LHCN-M2 (cell line): Measurements from ENCODE around the gene KRTAP5-6. TPM values are rescaled to one million over a fixed set of nuclear protein-coding genes. Genes with fewer than 3 reads are reported as not detected.
A peak's percentile ranks its signal among the peaks of the same experiment; 100 is the strongest.

Experiments
- DNase-seq: peaks from one replicate; pipeline ENCODE4 v3.0.0-alpha.2; 2012; ENCODE audit warnings: low read depth
- polyA plus RNA-seq: library from polyadenylated mRNA; unstranded; fragments of >200 nt; gene quantifications from one replicate; pipeline ENCODE4 v1.2.1, GENCODE V29; 2012; ENCODE audit warnings: missing spikeins
- total RNA-seq: library from RNA; depleted of rRNA; stranded (reverse); fragments of >200 nt; gene quantifications from 2 replicates; pipeline ENCODE4 v1.2.3, GENCODE V29; 2014; rRNA removed

The KRTAP5-6 gene, protein sequence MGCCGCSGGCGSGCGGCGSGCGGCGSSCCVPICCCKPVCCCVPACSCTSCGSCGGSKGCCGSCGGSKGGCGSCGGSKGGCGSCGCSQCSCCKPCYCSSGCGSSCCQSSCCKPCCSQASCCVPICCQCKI
- not detected in 2 replicates for total RNA-seq
- not detected for polyA plus RNA-seq

DNA sequence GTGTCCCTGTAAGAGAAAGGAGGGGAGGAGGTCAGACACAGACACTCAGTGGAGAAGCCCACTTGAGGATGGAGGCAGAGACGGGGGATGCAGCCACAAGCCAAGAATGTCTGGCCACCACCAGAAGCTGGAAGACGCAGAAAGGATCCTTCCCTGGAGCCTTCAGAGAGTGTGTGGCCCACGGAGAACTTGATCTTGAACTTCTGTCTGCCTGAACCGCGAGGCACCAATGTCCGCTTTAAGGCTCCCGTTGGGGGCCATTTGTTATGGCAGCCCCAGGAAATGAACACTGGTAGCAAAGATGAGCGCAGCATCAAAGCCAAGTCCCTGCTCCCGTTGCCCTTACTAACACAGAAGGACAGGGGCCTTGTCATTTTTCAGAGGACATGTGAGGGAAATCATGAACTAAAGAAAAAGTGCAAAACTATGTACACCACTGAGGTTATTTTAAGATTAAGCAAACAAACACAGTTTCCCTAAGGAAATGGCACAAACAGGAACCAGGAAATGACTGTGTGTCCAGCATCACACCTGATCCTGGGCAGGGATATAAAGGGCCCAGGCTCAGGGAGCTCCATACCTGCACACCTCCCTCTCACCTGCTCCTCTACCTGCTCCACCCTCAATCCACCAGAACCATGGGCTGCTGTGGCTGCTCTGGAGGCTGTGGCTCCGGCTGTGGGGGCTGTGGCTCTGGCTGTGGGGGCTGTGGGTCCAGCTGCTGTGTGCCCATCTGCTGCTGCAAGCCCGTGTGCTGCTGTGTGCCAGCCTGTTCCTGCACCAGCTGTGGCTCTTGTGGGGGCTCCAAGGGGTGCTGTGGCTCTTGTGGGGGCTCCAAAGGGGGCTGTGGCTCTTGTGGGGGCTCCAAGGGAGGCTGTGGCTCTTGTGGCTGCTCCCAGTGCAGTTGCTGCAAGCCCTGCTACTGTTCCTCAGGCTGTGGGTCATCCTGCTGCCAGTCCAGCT lies at the start of gene KRTAP5-6:
TSS of gene KRTAP5-6 (plus strand) at position 588 of the 963 bp plus-strand sequence. CDS start at position 639, 51 bp downstream.
- DNase-seq: no peak

DNA sequence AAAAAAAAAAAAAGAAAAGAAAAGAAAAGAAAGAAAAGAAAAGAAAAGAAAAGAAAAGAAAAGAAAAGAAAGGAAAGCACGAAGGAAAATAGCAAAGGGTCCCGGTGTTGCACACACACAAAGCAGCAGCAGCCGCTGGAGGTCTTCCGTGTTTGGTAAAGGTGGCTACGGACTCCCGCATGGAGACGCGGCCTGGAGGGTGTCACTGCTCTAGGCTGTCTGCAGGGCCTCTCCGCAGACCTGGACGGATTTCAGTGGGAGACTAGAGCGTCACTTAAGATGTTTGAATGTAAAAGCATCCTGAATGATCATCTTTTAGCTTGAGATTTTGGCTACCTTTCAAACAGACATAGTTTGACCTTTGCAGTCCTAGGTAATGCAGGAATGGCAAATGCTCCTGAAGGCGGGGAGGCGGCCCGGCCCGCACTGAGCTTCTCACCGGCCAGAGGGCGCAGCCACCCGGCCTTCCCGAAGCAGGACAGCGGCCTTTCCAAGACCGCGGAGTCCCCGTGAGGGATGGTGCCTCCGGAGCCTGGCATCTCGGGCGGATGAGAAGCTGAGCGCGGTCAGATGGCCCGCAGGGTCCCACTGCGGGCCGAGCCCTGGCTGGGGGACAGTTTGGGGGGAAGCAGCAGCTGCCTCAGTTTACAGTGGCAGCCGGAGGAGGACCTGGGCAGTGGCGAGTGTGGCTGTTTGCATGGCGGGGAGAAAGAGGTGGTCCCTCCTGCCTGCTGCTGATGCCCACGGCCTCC lies 48.9 kb upstream of the KRTAP5-6 start:
- DNase-seq: no peak

DNA sequence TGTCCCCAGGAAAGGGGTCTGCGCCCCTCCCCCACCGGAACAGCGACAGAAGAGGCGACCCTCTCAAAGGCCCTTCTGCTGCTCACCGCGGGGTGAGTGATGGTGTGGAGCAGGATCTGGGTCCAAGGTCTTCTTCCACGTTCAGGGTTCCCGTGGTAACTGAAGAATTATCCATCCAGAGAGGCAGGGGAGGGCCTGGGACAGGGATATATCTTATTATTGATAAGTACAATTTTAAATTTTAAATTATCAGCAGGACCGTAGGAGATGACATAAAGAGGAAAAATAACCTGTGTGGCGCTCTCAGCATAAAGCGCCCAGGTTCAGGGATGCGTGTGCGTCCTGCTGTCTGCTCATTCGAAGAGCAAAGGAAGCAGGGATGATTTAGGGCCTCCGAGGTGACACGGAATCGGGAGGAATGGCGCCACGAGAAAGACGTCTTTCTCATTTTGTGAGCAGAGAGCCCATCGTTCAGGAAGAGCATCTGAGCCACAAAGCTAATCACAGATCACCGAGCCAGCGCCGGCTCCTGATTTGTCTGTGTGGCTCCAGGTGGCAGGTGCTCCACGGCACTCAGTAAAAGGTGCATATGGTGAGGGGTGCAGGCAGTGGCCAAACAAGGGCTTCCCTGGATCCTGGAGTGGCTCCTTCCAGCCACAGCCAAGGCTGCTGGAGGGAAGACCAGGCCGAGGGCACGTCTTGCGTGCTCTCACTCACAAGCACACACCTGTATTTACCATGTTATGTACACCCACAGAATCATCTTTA lies 48.2 kb upstream of the KRTAP5-6 start:
- DNase-seq: no peak

DNA sequence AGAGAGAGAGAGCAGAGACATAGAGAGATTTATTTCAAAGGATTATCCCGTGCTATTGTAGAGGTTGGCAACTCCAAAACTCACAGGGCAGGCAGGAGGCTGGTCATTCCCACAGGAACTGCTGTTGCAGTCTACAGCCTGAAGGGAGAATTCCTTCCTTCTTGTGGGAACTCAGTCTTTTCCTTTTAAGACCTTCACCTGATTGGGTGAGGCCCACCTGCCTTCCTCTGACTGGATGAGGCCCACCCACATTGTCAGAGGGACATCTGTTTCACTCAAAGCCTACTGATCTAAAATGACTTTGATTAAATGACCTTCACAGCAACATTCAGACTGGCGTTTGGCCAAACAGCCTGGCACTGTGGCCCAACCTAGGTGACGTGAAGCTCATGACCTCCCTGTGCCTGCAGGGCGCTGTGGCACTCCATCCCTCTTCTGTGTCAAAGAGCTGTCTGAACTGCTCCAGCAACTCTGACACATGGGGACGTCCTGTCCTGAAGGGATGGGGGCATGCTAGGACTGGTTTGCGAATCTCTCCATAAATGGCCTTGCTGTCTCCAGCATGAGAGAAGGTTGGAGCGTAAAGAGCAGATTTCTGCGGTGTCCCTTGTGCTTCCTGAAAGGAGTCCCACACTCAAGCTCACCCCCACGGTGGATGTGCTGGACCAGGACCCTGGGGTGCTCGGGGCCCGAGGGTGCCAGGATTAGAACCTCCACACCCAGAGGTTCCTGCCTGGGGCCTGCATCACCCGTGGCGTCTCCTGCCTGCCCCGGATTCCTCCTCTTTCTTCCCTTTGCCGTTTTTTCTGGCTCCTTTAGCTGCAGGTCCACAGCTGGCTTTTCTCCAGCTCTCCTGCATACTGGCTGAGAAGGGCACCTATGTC lies 46.7 kb upstream of the KRTAP5-6 start:
- no peak for DNase-seq

DNA sequence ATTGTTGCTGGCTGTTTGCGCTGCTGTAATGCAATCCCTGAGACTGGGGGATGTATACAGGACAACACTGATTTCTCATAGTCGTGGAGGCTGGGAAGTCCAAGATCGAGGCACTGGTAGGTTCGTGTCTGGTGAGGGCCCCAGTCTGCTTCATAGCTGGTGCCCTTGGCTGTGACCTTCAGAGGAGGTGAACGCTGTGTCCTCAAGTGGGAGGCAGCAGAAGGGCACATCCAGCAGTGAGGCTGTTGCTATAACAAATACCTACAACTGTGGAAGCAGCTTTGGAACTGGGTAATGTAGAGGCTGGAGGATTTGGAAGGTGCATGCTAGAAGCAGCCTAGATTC lies 46.1 kb upstream of the KRTAP5-6 start:
- DNase-seq: no peak

DNA sequence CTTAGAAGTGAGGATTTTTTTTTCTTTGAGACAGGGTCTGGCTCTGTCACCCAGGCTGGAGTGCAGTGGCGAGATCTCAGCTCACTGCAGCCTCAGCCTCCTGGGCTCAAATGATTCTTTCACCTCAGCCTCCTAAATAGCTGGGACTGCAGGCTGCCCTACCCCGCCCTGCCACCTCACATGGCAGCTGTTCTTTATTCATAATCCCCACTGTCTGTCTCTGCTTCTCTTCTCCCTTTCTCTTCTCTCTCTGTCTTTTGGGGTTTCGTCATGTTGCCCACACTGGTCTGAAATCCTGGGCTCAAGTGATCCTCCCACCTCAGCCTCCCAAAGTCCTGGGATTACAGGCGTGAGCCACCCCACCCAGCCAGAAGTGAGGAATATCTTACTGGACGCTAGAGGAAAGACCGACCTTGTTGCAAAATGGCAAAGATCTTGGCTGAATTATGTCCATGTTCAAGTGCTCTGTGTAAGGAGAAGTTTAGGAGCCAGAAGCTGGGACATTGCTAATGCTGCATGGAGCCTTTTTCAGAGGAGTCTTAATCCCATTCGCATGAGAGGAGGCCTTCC lies 45.5 kb upstream of the KRTAP5-6 start:
- peak; percentile 7 for DNase-seq

DNA sequence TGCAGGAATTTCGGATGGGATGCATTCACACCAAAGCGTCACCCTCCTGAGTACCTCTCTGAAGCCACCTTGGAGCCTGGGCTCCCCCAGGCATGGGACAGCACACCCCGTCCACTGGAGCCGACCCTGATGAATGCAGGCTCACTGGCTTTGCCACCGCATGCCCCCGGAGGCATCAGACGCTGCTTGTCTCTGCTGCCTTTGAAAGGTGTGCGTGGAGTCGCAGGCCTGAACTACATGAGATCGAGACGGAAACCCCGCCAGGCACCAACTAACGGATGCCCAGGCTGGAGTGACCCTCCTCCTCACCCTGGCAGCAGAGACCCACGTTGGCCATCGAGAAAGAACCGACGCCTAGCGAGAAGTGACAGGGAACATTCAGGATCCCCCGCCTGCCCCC lies 45.0 kb upstream of the KRTAP5-6 start:
- no peak for DNase-seq

DNA sequence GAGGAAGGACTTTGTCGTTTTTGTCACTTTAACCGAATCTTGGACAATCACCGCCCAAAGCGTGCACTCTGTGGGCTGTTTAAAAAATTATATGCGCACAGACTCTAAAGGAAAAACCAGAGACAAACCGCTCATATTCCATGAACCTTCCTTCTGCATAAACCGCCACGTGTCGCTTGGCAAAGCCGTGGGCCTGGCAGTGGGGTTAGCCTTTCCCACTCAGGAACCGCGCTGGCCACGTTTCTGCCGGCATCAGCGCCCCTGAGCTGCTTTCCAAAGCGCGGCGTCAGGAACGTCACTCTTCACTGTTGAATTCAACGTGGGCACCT lies 44.6 kb upstream of the KRTAP5-6 start:
- DNase-seq: no peak

DNA sequence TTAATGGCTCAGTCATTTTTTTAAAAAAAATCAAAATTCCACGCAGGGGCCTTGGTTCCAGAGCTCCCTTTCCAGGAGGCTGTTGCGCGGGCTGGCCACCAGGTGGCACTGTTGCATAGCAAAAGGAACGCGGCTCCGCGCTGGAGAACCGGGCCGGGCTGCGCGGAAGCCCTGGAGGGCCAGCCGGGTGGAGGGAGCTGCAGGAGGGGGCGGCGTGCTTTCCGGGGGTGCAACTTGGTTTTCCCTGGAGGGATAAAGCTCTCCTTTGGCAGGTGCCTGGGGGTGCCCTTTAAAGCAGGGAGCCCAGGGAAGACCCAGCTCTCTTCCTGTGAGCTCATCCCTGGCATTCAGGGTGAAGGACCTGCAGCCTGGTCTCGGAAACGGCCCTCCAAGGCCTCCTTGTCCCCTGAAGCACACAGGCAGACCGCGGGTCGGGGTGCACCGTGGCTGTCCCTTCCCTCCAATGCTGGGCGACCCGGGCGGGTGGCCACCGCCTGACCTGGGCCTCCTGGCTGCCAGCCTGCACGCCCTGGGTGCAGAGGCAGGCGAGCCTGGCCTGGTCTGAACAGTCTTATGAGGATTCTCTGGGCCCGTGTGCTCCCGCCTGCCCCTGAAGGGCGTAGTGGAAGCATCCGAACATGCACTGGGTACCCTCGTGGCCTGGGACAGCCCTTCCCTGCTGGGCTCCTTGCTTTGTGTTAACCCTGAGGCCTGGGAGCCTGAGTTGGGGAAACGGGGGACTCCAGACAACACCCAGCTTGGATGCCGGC lies 44.0 kb upstream of the KRTAP5-6 start:
- peak; percentile 36 for DNase-seq

DNA sequence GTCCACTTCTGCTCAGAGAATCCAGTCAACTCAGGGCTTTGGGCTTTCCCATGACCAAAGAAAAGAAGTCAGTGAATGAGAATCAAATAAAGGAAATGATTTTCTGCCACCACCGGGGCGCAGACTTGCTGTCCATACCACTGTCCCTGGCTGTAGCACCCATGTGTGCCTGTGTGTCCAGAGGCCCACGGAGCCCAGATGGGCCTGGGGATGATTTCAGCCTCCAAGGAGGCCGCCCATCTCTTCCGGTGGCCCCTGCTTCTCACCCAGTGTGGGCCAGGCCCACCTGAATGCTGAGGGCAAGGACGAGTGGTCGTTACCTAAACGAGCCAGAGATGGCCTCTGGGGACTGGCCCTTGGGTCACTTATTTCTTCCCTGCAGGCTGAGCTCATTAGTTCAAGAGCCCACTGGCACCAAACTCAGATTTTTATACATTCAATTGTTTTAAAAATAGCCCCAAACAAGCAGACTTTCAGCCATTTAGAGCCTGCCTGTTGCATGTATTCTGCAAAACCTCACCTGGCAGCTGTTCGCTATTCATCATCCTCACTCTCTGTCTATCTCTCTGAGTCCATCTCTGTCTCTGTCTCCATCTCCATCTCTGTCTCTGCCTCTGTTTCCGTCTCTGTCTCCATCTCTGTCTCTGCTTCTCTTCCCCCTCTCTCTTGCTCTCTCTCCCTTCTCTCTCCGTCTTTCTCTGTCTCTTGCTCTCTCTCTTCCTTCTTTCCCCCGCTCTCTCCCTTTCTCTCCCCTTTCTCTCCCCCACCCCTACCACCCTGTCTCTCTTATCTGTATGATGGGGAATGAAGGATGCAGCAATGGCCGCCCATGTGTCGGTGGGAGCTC lies 43.2 kb upstream of the KRTAP5-6 start:
- DNase-seq: peak; percentile 18

DNA sequence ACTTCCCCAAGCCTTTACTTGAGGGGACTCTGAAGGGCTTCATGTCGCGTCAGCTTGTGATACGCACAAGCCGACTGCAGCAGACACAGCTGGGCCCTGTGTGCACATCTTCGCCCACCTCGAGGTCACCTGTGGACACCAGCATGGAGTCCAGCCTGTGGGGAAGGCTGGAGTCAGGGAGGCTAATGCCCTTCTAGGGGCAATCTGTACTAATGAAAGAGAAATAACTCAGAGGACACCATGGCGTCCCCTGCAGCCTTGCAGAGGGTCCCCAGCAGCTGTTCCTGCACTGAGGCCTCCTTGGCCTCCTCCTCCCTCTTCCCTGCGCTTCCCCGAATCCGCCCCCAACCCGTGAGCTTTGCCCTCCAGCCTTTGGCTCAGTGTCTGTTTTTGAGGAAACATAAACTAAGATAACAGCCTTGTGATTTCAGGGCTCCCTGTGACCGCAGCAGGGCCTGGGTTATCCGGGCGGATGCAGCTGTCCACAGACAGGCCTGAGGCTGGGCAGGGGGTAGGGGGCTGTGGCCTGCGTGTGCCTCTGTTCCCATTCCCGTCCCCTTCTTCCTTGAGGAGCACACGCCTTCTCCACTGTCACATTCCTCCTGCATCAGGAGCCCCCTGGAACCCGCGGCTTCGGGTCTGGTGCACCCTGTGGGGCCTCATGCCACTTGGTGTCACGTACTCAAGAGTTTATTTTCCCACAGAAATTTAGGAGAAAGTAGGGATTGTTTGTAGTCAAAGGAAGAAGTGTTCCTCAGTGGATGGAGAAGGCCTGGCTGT lies 42.4 kb upstream of the KRTAP5-6 start:
- no peak for DNase-seq

DNA sequence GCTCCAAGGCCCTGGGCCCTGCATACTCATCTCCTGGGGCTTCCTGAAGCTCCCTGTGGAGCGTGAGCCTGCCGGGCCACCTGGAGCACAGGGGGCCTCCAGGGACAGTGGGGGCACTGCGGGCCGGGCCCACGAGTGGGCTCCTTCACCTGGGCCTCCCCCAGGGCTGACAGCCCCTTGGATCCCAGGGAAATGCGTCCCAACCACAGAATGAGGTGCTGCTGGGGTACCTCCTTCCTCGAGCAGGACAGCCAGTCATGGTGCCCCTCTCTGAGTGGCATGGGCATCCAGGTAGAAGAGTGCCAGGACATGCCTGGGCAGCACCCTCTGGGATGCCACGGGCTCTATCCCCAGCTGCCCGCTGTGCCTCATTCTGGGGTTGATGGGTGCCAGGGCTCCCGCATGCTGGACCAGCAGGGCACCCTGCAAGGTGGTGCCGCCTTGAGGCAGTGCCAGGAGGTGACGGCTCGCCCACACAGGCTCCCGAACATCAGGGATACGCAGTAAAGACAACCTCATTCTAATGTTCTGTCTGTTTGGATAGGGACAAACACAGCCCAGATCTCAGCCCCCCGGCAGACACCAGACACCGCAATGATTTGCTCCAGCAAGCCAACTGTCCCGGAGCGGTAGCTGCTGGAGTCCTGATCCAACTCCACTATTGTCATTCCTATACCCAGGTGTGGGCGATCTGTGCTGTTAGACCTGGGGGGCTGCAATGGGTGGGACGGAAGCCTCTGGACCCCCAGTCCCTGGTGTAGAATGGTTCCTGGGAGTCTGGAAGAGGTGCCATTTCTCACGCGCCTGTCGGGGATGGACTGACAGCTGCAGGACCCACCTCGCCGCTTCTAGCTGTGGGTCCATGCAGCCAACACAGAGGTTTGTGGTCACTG lies 41.6 kb upstream of the KRTAP5-6 start:
- DNase-seq: no peak

DNA sequence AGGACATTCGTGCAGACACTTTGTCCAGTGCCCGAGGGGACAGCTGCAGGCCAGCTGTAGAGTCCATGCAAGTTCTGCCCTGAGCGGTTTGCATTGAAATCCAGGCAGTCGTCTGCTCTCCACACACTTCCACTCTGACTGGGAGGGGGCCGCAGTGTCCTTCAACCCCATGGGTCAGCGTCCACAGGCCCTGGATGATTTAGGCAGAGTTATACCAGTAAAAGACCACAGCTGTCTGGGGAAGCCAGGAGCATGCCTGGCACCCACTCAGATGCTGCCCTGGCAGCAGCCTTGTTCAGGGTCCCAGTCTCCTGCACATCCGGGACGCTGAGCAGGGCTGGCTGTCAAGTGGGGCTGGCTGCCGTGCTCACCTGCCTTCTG lies 40.9 kb upstream of the KRTAP5-6 start:
- peak; percentile 3 for DNase-seq

DNA sequence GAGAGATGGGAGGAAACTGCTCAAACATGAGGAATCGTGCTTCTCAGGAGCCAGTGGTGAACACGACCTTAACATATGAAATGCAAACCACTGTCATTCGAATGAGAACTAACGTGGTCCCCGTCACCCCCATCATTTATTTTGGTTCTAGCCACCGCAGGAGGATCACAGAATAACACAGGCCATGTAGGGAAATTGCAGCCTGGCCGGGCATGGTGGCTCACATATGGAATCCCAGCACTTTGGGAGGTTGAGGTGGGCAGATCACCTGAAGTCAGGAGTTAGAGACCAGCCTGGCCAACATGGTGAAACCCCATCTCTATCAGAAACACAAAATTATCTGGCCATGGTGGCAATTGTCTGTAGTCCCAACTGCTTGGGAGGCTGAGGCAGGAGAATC lies 40.3 kb upstream of the KRTAP5-6 start:
- DNase-seq: no peak

DNA sequence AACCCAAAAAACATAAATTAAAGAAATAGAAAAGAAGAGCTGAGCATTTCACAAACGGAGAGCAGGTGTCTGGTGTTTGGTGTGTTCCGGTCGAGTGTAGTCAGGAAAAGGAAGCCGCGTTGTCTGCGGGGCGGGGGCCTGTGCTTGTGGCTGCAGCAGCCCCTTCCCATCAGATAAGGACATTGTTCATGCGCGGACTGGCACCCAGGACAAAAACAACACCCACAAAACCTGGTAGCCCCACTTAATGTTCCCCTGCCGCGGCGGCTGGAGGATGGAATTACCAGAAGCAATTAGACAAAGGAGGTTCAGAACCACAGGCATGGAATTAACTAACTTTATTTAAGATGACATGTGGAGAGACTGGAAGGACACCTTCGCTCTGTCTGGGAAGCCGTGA lies 37.5 kb upstream of the KRTAP5-6 start:
- DNase-seq: no peak

DNA sequence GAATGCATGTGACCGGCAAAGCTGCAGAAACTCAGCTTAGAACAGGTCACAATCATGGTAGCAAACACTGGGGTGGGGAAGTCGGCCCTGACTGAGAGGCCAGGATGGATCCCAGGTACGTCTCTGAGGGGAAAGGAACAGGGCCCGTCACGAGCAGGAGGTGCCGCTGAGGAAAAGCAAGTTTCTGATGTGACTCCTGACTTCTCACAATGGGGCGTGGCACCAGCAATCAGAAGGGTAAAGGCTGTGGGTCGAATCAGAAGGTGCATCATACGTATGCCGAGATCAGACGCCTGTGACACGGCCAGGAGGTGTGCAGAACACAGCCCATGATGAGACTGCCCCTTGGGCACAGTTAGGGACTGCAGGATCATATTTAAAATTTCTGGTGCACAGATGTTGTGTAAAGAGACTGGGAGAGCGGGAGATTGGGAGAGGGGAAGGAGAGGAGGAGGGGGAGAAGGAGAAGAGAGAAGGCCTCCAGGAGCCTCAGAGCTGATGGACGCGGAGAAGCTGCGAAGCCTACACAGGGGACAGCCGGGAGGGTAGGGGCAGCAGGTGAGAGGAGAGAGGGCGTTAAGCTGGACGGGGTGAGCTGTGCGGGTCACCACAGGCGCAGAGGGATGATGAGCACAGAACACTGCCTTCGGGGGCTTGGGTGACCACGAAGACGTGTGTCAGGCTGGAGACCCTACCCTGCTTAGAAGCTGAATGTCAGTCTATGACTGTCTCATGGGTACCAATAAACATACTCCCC lies 36.7 kb upstream of the KRTAP5-6 start:
- DNase-seq: no peak
